Activated B cell treated with CpG ODN at 0.5 μM for 24 hours (primary cell): ENCODE results near the gene PSMD5. TPM values are rescaled to one million over a fixed set of nuclear protein-coding genes. Genes with fewer than 3 reads are reported as not detected.

Source experiments
- ATAC-seq: fragments of 200-7000 bp; cut with Tn5 transposase; one replicate; pipeline ENCODE4 v1.10.0; 2021; ENCODE audit warnings: low read depth, mild to moderate bottlenecking, moderate library complexity
- CTCF ChIA-PET: fragments of 350-600 bp; sonication (Branson Sonifier 250); formaldehyde crosslinking; loops from one replicate; lab custom pipeline; 2021; ENCODE audit warnings: antibody characterized with exemption; lab: Charles Lee
- POLR2A ChIA-PET: fragments of 350-600 bp; sonication (Branson Sonifier 250); formaldehyde crosslinking; loops from one replicate; lab custom pipeline; 2021; ENCODE audit warnings: antibody characterized with exemption; lab: Charles Lee
- DNase-seq: peaks from one replicate; pipeline ENCODE4 v3.0.0; 2022
- H3K27ac Mint-ChIP-seq: one replicate; pipeline ENCODE4 v1.8.0; 2020; ENCODE audit warnings: mixed read lengths
- H3K27me3 Mint-ChIP-seq: one replicate; pipeline ENCODE4 v1.8.0; 2021; ENCODE audit warnings: mixed read lengths
- H3K36me3 Mint-ChIP-seq: one replicate; pipeline ENCODE4 v1.8.0; 2021; ENCODE audit warnings: low read depth, mixed read lengths
- H3K4me1 Mint-ChIP-seq: one replicate; pipeline ENCODE4 v1.8.0; 2021; ENCODE audit warnings: mixed read lengths
- H3K4me3 Mint-ChIP-seq: one replicate; pipeline ENCODE4 v1.8.0; 2020; ENCODE audit warnings: mild to moderate bottlenecking, mixed read lengths
- H3K9me3 Mint-ChIP-seq: one replicate; pipeline ENCODE4 v1.8.0; 2020; ENCODE audit warnings: mixed read lengths
- CTCF ChIP-seq: fragments of 200-600 bp; IDR thresholded peaks from one replicate; pipeline ENCODE4 v1.8.0; 2022; ENCODE audit warnings: antibody characterized with exemption, mild to moderate bottlenecking
- intact Hi-C: fragments of 100-400 bp; cut with micrococcal nuclease; formaldehyde crosslinking; loops from one replicate; pipeline ENCODE4 v1.15.1; 2024
- total RNA-seq: library from RNA; stranded (reverse); gene quantifications from 2 replicates; pipeline ENCODE4 v1.2.3, GENCODE V29; 2022

PSMD5 gene
- total RNA-seq, 1 donor from 2014 or later, result 38.9 TPM

- peaks cover 84% of the 10 kb centered on the region for H3K36me3 Mint-ChIP-seq
- ATAC-seq, result no peak
- intact Hi-C loops, result no loop called here
Measured at GRCh38 chr9:120768886-120769285, 73.8 kb downstream of the PSMD5 start.

GRCh38 chr9:120768247-120768646 lies 74.5 kb downstream of the PSMD5 start:
- DNase-seq (no peak), ATAC-seq (no peak)
- no peaks in the 10 kb centered on the region for H3K27me3 Mint-ChIP-seq
- TF ChIP-seq CTCF, result no peak
- peaks cover 84% of the 10 kb centered on the region for H3K36me3 Mint-ChIP-seq
- CTCF ChIA-PET, result no interaction called here
- no peak overlapping the region for H3K4me3 Mint-ChIP-seq
- POLR2A ChIA-PET, result no interaction called here
- H3K27ac Mint-ChIP-seq, result no peak overlapping the region
- no peaks in the 10 kb centered on the region for H3K9me3 Mint-ChIP-seq
- H3K4me1 Mint-ChIP-seq, result no peaks in the 10 kb centered on the region
- intact Hi-C loops, result no loop called here

More at GRCh38 chr9:120768886-120769285, 73.8 kb downstream of the PSMD5 start:
- no peak for TF ChIP-seq CTCF
- H3K9me3 Mint-ChIP-seq, result no peaks in the 10 kb centered on the region
- H3K4me3 Mint-ChIP-seq, result no peak overlapping the region
- H3K27me3 Mint-ChIP-seq, result no peaks in the 10 kb centered on the region
- no peak for DNase-seq
- H3K4me1 Mint-ChIP-seq, result no peaks in the 10 kb centered on the region
- ChIA-PET CTCF (no interaction called here), POLR2A (no interaction called here)
- H3K27ac Mint-ChIP-seq, result no peak overlapping the region

- peaks cover 86% of the 10 kb centered on the region for H3K36me3 Mint-ChIP-seq
- ChIA-PET POLR2A (no interaction called here), CTCF (no interaction called here)
- DNase-seq (no peak), ATAC-seq (no peak)
- no peaks in the 10 kb centered on the region for H3K9me3 Mint-ChIP-seq
- intact Hi-C loops, result no loop called here
- no peak for TF ChIP-seq CTCF
- H3K27me3 Mint-ChIP-seq, result no peaks in the 10 kb centered on the region
- no peaks in the 10 kb centered on the region for H3K4me1 Mint-ChIP-seq
- no peak overlapping the region for H3K4me3 Mint-ChIP-seq
- H3K27ac Mint-ChIP-seq, result no peak overlapping the region
Measured at GRCh38 chr9:120767451-120767850, 75.3 kb downstream of the PSMD5 start.

Other genes starting within 250 kb of the PSMD5 start
- 8.5 and 9.0 TPM in 2 replicates for gene MEGF9, start 128.5 kb downstream of the PSMD5 start, total RNA-seq
- gene FBXW2, start 49.5 kb downstream of the PSMD5 start, total RNA-seq, result 70.4 and 77.9 TPM in 2 replicates
- 50.2 and 55.3 TPM in 2 replicates for gene PHF19, start 34.3 kb upstream of the PSMD5 start, total RNA-seq
- gene TRAF1, start 83.9 kb upstream of the PSMD5 start, total RNA-seq, result 115 and 130 TPM in 2 replicates
- 3.2 and 3.5 TPM in 2 replicates for gene C5, start 207.4 kb upstream of the PSMD5 start, total RNA-seq
- 98.4 and 110 TPM in 2 replicates for gene CNTRL, start 232.0 kb upstream of the PSMD5 start, total RNA-seq